Calu3 (cell line): Measurements from ENCODE around the gene TMCC2. TPM values are rescaled to one million over a fixed set of nuclear protein-coding genes. Genes with fewer than 3 reads are reported as not detected.

Source experiments
- BruUV-seq: library from RNA; stranded (reverse); fragments of 400-500 nt; replicated peaks from 2 replicates; lab custom pipeline; 2021; lab: Mats Ljungman, UMichigan
- CTCF ChIA-PET: fragments of 300-600 bp; sonication (Branson Sonifier 250); formaldehyde crosslinking; loops from one replicate; lab custom pipeline; 2022; ENCODE audit warnings: antibody characterized with exemption; lab: Charles Lee
- DNase-seq: peaks from one replicate; pipeline ENCODE4 v3.0.0; 2022
- H3K27ac Mint-ChIP-seq: one replicate; pipeline ENCODE4 v1.8.0; 2022; ENCODE audit warnings: mixed read lengths; ENCODE audit not compliant: unreplicated experiment
- H3K27me3 Mint-ChIP-seq: one replicate; pipeline ENCODE4 v1.8.0; 2022; ENCODE audit warnings: mixed read lengths; ENCODE audit not compliant: unreplicated experiment
- H3K36me3 Mint-ChIP-seq: one replicate; pipeline ENCODE4 v1.8.0; 2022; ENCODE audit warnings: mild to moderate bottlenecking, moderate library complexity, mixed read lengths; ENCODE audit not compliant: insufficient read depth, unreplicated experiment
- H3K4me1 Mint-ChIP-seq: one replicate; pipeline ENCODE4 v1.8.0; 2022; ENCODE audit warnings: mild to moderate bottlenecking, low read depth, mixed read lengths; ENCODE audit not compliant: unreplicated experiment
- H3K4me3 Mint-ChIP-seq: one replicate; pipeline ENCODE4 v1.8.0; 2022; ENCODE audit warnings: mild to moderate bottlenecking, low read depth, moderate library complexity, mixed read lengths; ENCODE audit not compliant: unreplicated experiment
- H3K9me3 Mint-ChIP-seq: one replicate; pipeline ENCODE4 v1.8.0; 2022; ENCODE audit warnings: low read depth, mixed read lengths; ENCODE audit not compliant: unreplicated experiment
- CTCF ChIP-seq: fragments of 200-600 bp; IDR thresholded peaks from one replicate; pipeline ENCODE4 v1.8.0; 2022; ENCODE audit warnings: antibody characterized with exemption; ENCODE audit not compliant: unreplicated experiment
- intact Hi-C: fragments of 100-400 bp; cut with micrococcal nuclease; formaldehyde crosslinking; loops from one replicate; pipeline ENCODE4 v1.10.0; 2022; ENCODE audit not compliant: unreplicated experiment
- total RNA-seq: library from RNA; stranded (reverse); gene quantifications from 2 replicates; pipeline ENCODE4 v1.2.3, GENCODE V29; 2022

The TMCC2 gene
- total RNA-seq, 1 experiment from 2014 or later, result 0.33 TPM

GRCh38 chr1:205271277-205271676 is 43.5 kb downstream of the TMCC2 start:
- Mint-ChIP-seq H3K4me3 (no peak overlapping the region), H3K36me3 (no peaks in the 10 kb centered on the region), H3K27ac (no peak overlapping the region), H3K9me3 (no peaks in the 10 kb centered on the region), H3K27me3 (peaks cover 65% of the 10 kb centered on the region), H3K4me1 (peaks cover 18% of the 10 kb centered on the region)
- intact Hi-C loops, result no loop called here
- BruUV-seq, result no TSS peak
- CTCF ChIA-PET, result interaction anchor here (0.9 to 6.1 kb wide), 12 partner anchors 9 to 282 kb away, joined by 3 to 303 read pairs (median 4); partner anchors contain the start of gene NUAK2
- no peak for DNase-seq
- no peak for TF ChIP-seq CTCF

GRCh38 chr1:205271745-205272144 is 44.0 kb downstream of the TMCC2 start:
- Mint-ChIP-seq H3K27ac (no peak overlapping the region), H3K27me3 (peaks cover 60% of the 10 kb centered on the region), H3K36me3 (no peaks in the 10 kb centered on the region), H3K4me1 (peaks cover 18% of the 10 kb centered on the region), H3K4me3 (no peak overlapping the region), H3K9me3 (no peaks in the 10 kb centered on the region)
- CTCF ChIA-PET, result interaction anchor here (1.0 to 6.1 kb wide), 10 partner anchors 10 to 252 kb away, joined by 3 to 303 read pairs (median 6); partner anchors contain the start of gene NUAK2
- no peak for TF ChIP-seq CTCF
- no TSS peak for BruUV-seq
- DNase-seq, result no peak
- intact Hi-C loops, result no loop called here

- Mint-ChIP-seq H3K27me3 (peaks cover 52% of the 10 kb centered on the region), H3K4me3 (no peak overlapping the region), H3K27ac (no peak overlapping the region), H3K9me3 (no peaks in the 10 kb centered on the region), H3K4me1 (peaks cover 18% of the 10 kb centered on the region), H3K36me3 (no peaks in the 10 kb centered on the region)
- intact Hi-C loops, result no loop called here
- CTCF ChIA-PET, result interaction anchor here (0.6 to 6.1 kb wide), 5 partner anchors 12 to 252 kb away, joined by 3 to 303 read pairs (median 5); partner anchors contain the start of gene NUAK2
- no TSS peak for BruUV-seq
- no peak for TF ChIP-seq CTCF
- DNase-seq, result no peak
Observed at GRCh38 chr1:205272536-205272935, 44.8 kb downstream of the TMCC2 start.

GRCh38 chr1:205273551-205273982 is 45.8 kb downstream of the TMCC2 start:
- BruUV-seq, result no TSS peak
- CTCF ChIA-PET, result interaction anchor here (0.7 to 6.1 kb wide), 25 partner anchors 9 to 251 kb away, joined by 3 to 303 read pairs (median 5); partner anchors contain the start of genes NUAK2 and TMCC2
- TF ChIP-seq CTCF, result peak; percentile 93
- no peaks in the 10 kb centered on the region for H3K9me3 Mint-ChIP-seq
- intact Hi-C loops, result loop anchor here (1.0 kb wide), 2 partner anchors 48 to 52 kb away; partner anchors contain the start of gene NUAK2
- peak; percentile 91 for DNase-seq
- peaks cover 18% of the 10 kb centered on the region for H3K4me1 Mint-ChIP-seq
- H3K4me3 Mint-ChIP-seq, result no peak overlapping the region
- H3K36me3 Mint-ChIP-seq, result no peaks in the 10 kb centered on the region
- H3K27ac Mint-ChIP-seq, result no peak overlapping the region
- H3K27me3 Mint-ChIP-seq, result peaks cover 42% of the 10 kb centered on the region
